ENCODE data around the gene SLC8B1. TPM values are rescaled to one million over a fixed set of nuclear protein-coding genes. Genes with fewer than 3 reads are reported as not detected.

The SLC8B1 gene
- total RNA-seq, 1 donor from 2014 or later = 27.9 TPM

Small RNA genes lying within 50 kb of the gene (microRNA-seq; reads per million reads assigned to microRNA genes)
- gene MIR6762 (ENCODE audit: unreplicated experiment) = 0.55 reads per million

Other genes starting within 250 kb of the SLC8B1 start
- gene RASAL1, start 199.3 kb downstream of the SLC8B1 start, total RNA-seq (ENCODE audit: unreplicated experiment) = not detected
- gene CFAP73, start 185.4 kb downstream of the SLC8B1 start, total RNA-seq (ENCODE audit: unreplicated experiment) = not detected
- gene DDX54, start 149.6 kb downstream of the SLC8B1 start, total RNA-seq (ENCODE audit: unreplicated experiment) = 16.9 TPM
- gene RITA1, start 149.4 kb downstream of the SLC8B1 start, total RNA-seq (ENCODE audit: unreplicated experiment) = 6.7 TPM
- 7.9 TPM for gene TPCN1, start 113.6 kb downstream of the SLC8B1 start, total RNA-seq (ENCODE audit: unreplicated experiment)
- gene PLBD2, start 23.5 kb upstream of the SLC8B1 start, total RNA-seq (ENCODE audit: unreplicated experiment) = 85.7 TPM
- gene SDS, start 68.8 kb upstream of the SLC8B1 start, total RNA-seq (ENCODE audit: unreplicated experiment) = not detected
- 0.74 TPM for gene SDSL, start 87.3 kb upstream of the SLC8B1 start, total RNA-seq (ENCODE audit: unreplicated experiment)
- gene LHX5, start 136.8 kb upstream of the SLC8B1 start, total RNA-seq (ENCODE audit: unreplicated experiment) = 3.1 TPM